NAMALWA (cell line): Measurements from ENCODE around the gene TNFRSF18.

Experiments
- DNase-seq: peaks from one replicate; pipeline ENCODE4 v3.0.0-alpha.2; 2015; ENCODE audit warnings: low spot score

The TNFRSF18 gene

GRCh38 chr1:1177452-1178206, 28.8 kb downstream of the TNFRSF18 start:
- no peak for DNase-seq

GRCh38 chr1:1176931-1177330, 29.5 kb downstream of the TNFRSF18 start:
- DNase-seq, result no peak

GRCh38 chr1:1176063-1176761, 30.2 kb downstream of the TNFRSF18 start:
- DNase-seq, result peak; percentile 39

GRCh38 chr1:1175221-1176062, 30.9 kb downstream of the TNFRSF18 start:
- DNase-seq, result peak; percentile 58

GRCh38 chr1:1173793-1174415, 32.5 kb downstream of the TNFRSF18 start, which contains the start of gene TTLL10:
TTLL10 (plus strand) TSS chr1:1173880; CDS start chr1:1179216, 5,336 bp downstream.
- no peak for DNase-seq

- no peak for DNase-seq
These were observed 33.2 kb downstream of the TNFRSF18 start for GRCh38 chr1:1173061-1173792.

- DNase-seq, result peak; percentile 65
These were observed 34.6 kb downstream of the TNFRSF18 start for GRCh38 chr1:1171546-1172340.

- no peak for DNase-seq
These were observed 35.2 kb downstream of the TNFRSF18 start for GRCh38 chr1:1171161-1171545.

- DNase-seq, result no peak
These were observed 35.9 kb downstream of the TNFRSF18 start for GRCh38 chr1:1170215-1171091.

GRCh38 chr1:1169429-1170214, 36.8 kb downstream of the TNFRSF18 start:
- no peak for DNase-seq

- DNase-seq, result no peak
These were observed 37.7 kb downstream of the TNFRSF18 start for GRCh38 chr1:1168451-1169411.

- DNase-seq, result no peak
These were observed 38.4 kb downstream of the TNFRSF18 start for GRCh38 chr1:1167841-1168450.

- DNase-seq, result no peak
These were observed 39.0 kb downstream of the TNFRSF18 start for GRCh38 chr1:1167398-1167821.

GRCh38 chr1:1166642-1167397, 39.6 kb downstream of the TNFRSF18 start:
- DNase-seq, result no peak

GRCh38 chr1:1165900-1166421, 40.4 kb downstream of the TNFRSF18 start:
- no peak for DNase-seq

- no peak for DNase-seq
These were observed 40.9 kb downstream of the TNFRSF18 start for GRCh38 chr1:1165485-1165884.
